Astrocyte (in vitro differentiated cells and primary cell): Measurements from ENCODE around the gene CPXM2. TPM values are rescaled to one million over a fixed set of nuclear protein-coding genes. Genes with fewer than 3 reads are reported as not detected.

Experiments
- DNase-seq: peaks from one replicate; pipeline ENCODE4 v3.0.0-alpha.2; 2010; ENCODE audit warnings: low read depth
- FAIRE-seq: peaks from 2 replicates; lab custom pipeline; 2011; peaks lifted over from hg19 to GRCh38; lab: Jason Lieb, UNC
- H2AFZ ChIP-seq: 2 replicates; pipeline ENCODE4 v1.6.0; 2012; ENCODE audit warnings: low read depth, low read length, inconsistent platforms
- H3K27ac ChIP-seq: 2 replicates; pipeline ENCODE4 v1.5.1; 2011; ENCODE audit warnings: low read depth, low read length, inconsistent platforms
- H3K27me3 ChIP-seq: 2 replicates; pipeline ENCODE4 v1.6.0; 2011; ENCODE audit warnings: low read length, inconsistent platforms; ENCODE audit not compliant: insufficient read depth
- H3K36me3 ChIP-seq: 2 replicates; pipeline ENCODE4 v1.5.1; 2011; ENCODE audit warnings: low read length, inconsistent platforms; ENCODE audit not compliant: insufficient read depth
- H3K4me1 ChIP-seq: 2 replicates; pipeline ENCODE4 v1.5.1; 2011; ENCODE audit warnings: low read length, inconsistent platforms; ENCODE audit not compliant: insufficient read depth
- H3K4me2 ChIP-seq: 2 replicates; pipeline ENCODE4 v1.6.0; 2012; ENCODE audit warnings: low read length, inconsistent platforms
- H3K4me3 ChIP-seq: 2 replicates; pipeline ENCODE4 v1.5.1; 2011; ENCODE audit warnings: low read depth, mild to moderate bottlenecking, low read length, inconsistent platforms; ENCODE audit not compliant: insufficient read depth
- H3K79me2 ChIP-seq: 2 replicates; pipeline ENCODE4 v1.6.0; 2012; ENCODE audit warnings: mild to moderate bottlenecking, low read length, inconsistent platforms; ENCODE audit not compliant: insufficient read depth
- H3K9ac ChIP-seq: 2 replicates; pipeline ENCODE4 v1.6.0; 2012; ENCODE audit warnings: mild to moderate bottlenecking, low read length, inconsistent platforms
- H3K9me3 ChIP-seq: 2 replicates; pipeline ENCODE4 v1.5.1; 2012; ENCODE audit warnings: low read depth, mild to moderate bottlenecking, low read length, inconsistent platforms; ENCODE audit not compliant: insufficient read depth
- H4K20me1 ChIP-seq: 2 replicates; pipeline ENCODE4 v1.6.0; 2012; ENCODE audit warnings: low read length, inconsistent platforms; ENCODE audit not compliant: insufficient read depth
- H3K27ac Mint-ChIP-seq: one replicate; pipeline ENCODE4 v1.8.0; 2021; ENCODE audit warnings: mild to moderate bottlenecking, mixed read lengths; ENCODE audit not compliant: unreplicated experiment
- H3K27me3 Mint-ChIP-seq: one replicate; pipeline ENCODE4 v1.8.0; 2021; ENCODE audit warnings: low read depth, mixed read lengths; ENCODE audit not compliant: unreplicated experiment
- H3K36me3 Mint-ChIP-seq: one replicate; pipeline ENCODE4 v1.8.0; 2021; ENCODE audit warnings: low read depth, mixed read lengths; ENCODE audit not compliant: unreplicated experiment
- H3K4me1 Mint-ChIP-seq: one replicate; pipeline ENCODE4 v1.8.0; 2021; ENCODE audit warnings: low read depth, mixed read lengths; ENCODE audit not compliant: unreplicated experiment
- H3K4me3 Mint-ChIP-seq: one replicate; pipeline ENCODE4 v1.8.0; 2021; ENCODE audit warnings: mild to moderate bottlenecking, moderate library complexity, mixed read lengths; ENCODE audit not compliant: unreplicated experiment
- H3K9me3 Mint-ChIP-seq: one replicate; pipeline ENCODE4 v1.8.0; 2021; ENCODE audit warnings: mild to moderate bottlenecking, mixed read lengths; ENCODE audit not compliant: unreplicated experiment
- EZH2 ChIP-seq: IDR thresholded peaks from 2 replicates; pipeline ENCODE4 v1.6.1; 2012; ENCODE audit warnings: mild to moderate bottlenecking, low read length, inconsistent platforms; ENCODE audit not compliant: insufficient read depth
- total RNA-seq: library from RNA; stranded (reverse); gene quantifications from 2 replicates; pipeline ENCODE4 v1.2.1, GENCODE V29; 2021
- TF ChIP-seq, protein P1 (sequence below): IDR thresholded peaks from 2 replicates; pipeline ENCODE4 v1.5.1; 2011; ENCODE audit warnings: low read depth, mild to moderate bottlenecking, inconsistent platforms, low read length, moderate library complexity; ENCODE audit not compliant: insufficient read depth

The CPXM2 gene
- total RNA-seq, 1 donor from 2014 or later, result 5.2 TPM

DNA sequence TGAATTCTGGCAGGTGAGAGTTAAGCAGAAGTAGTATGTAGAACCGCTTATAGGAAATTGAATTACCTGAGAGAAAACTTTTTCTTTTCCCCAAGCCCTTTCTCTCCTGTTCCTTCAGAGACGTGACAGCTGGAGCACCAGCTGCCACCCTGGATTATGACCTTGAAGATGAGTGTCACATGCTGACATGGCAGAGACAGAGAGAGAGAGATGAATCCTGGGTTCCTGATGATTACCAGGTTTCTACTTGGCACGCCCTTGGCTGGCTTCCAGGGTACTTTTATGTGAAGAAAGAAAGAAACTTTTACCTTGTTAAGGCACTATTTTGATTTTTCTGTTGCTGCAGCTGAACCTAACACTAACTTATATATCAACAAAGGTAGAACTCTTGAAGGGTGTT, 125.6 kb downstream of the CPXM2 start:
- Histone ChIP-seq H3K27ac (no peak overlapping the region), H3K4me3 (no peak overlapping the region), H3K79me2 (no peaks in the 10 kb centered on the region), H4K20me1 (no peaks in the 10 kb centered on the region), H3K4me2 (no peak overlapping the region), H3K4me1 (no peaks in the 10 kb centered on the region), H3K27me3 (no peaks in the 10 kb centered on the region), H3K9ac (no peak overlapping the region), H3K9me3 (no peaks in the 10 kb centered on the region), H3K36me3 (no peaks in the 10 kb centered on the region), H2AFZ (no peak overlapping the region)
- FAIRE-seq (no peak), DNase-seq (no peak)
- no peak overlapping the region for H3K27ac Mint-ChIP-seq
- H3K4me1 Mint-ChIP-seq, result no peaks in the 10 kb centered on the region
- TF ChIP-seq, protein P1, sequence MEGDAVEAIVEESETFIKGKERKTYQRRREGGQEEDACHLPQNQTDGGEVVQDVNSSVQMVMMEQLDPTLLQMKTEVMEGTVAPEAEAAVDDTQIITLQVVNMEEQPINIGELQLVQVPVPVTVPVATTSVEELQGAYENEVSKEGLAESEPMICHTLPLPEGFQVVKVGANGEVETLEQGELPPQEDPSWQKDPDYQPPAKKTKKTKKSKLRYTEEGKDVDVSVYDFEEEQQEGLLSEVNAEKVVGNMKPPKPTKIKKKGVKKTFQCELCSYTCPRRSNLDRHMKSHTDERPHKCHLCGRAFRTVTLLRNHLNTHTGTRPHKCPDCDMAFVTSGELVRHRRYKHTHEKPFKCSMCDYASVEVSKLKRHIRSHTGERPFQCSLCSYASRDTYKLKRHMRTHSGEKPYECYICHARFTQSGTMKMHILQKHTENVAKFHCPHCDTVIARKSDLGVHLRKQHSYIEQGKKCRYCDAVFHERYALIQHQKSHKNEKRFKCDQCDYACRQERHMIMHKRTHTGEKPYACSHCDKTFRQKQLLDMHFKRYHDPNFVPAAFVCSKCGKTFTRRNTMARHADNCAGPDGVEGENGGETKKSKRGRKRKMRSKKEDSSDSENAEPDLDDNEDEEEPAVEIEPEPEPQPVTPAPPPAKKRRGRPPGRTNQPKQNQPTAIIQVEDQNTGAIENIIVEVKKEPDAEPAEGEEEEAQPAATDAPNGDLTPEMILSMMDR, result no peak
- H3K27me3 Mint-ChIP-seq, result peaks cover 42% of the 10 kb centered on the region
- no peaks in the 10 kb centered on the region for H3K9me3 Mint-ChIP-seq
- no peak overlapping the region for H3K4me3 Mint-ChIP-seq
- peaks cover 4% of the 10 kb centered on the region for H3K36me3 Mint-ChIP-seq

DNA sequence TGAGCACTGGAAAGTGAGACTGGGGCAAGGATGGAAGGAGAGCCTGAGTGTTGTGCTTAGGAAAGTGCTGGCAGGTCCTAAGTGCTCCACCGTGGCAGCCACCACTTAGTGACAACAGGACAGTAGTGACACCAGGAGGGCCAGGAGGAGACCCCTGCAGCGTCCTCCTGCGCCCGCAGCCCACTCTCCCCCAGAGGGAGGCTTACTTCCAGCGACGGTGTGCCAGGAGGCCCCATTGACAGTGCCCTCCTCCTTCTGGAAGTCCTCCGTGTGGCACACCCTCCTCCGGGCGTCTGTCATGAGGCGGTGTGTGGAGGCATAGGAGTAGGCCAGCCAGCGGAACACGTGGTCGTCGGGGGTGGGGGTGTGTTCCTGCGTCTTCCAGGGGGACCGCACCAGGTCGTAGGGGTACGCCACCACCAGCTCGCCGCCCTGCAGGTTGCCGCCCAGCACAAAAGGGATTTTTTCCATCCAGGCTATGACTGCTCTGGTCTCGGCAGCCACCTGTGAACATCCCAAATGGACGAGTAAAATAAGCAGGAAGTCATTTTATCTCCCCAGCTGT, 129.9 kb downstream of the CPXM2 start:
- peaks cover 22% of the 10 kb centered on the region for H3K27me3 Mint-ChIP-seq
- peaks cover 3% of the 10 kb centered on the region for H3K4me1 Mint-ChIP-seq
- H3K27ac Mint-ChIP-seq, result no peak overlapping the region
- Histone ChIP-seq H3K36me3 (no peaks in the 10 kb centered on the region), H3K9ac (no peak overlapping the region), H2AFZ (no peak overlapping the region), H3K4me3 (no peak overlapping the region), H3K27ac (no peak overlapping the region), H4K20me1 (no peaks in the 10 kb centered on the region), H3K9me3 (peaks cover 6% of the 10 kb centered on the region), H3K4me2 (no peak overlapping the region), H3K4me1 (no peaks in the 10 kb centered on the region), H3K79me2 (no peaks in the 10 kb centered on the region), H3K27me3 (no peaks in the 10 kb centered on the region)
- no peaks in the 10 kb centered on the region for H3K9me3 Mint-ChIP-seq
- TF ChIP-seq EZH2, result no peak
- TF ChIP-seq, protein P1, result no peak
- DNase-seq, result no peak
- H3K36me3 Mint-ChIP-seq, result peaks cover 2% of the 10 kb centered on the region
- no peak overlapping the region for H3K4me3 Mint-ChIP-seq
- FAIRE-seq, result no peak

DNA sequence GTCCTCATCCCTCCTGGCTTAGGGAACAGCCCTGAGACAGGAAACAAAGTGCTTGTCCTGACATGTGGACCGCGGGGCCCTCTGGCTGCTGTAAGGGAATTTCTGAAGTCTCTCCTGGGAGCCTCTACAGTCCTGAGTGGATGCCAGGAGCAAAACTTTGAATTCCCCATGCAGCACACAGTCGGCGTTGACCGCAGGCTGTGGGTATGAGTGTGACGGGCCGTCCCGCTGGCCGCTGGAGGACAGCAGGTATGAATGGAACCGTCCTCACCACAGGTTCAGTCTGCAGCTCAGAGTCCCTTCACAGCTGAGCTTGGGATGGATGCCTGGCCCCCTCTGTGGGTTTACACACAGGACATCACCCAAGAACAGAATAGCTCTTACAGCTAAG, 130.6 kb downstream of the CPXM2 start:
- DNase-seq, result no peak
- no peaks in the 10 kb centered on the region for H3K27me3 ChIP-seq
- Mint-ChIP-seq H3K27ac (no peak overlapping the region), H3K4me3 (no peak overlapping the region), H3K27me3 (peaks cover 15% of the 10 kb centered on the region), H3K36me3 (peaks cover 2% of the 10 kb centered on the region), H3K4me1 (peaks cover 3% of the 10 kb centered on the region), H3K9me3 (no peaks in the 10 kb centered on the region)
- no peak for FAIRE-seq
- H3K4me3 ChIP-seq, result no peak overlapping the region
- H3K36me3 ChIP-seq, result no peaks in the 10 kb centered on the region
- H3K79me2 ChIP-seq, result no peaks in the 10 kb centered on the region
- H3K27ac ChIP-seq, result no peak overlapping the region
- H3K4me2 ChIP-seq, result no peak overlapping the region
- no peaks in the 10 kb centered on the region for H4K20me1 ChIP-seq
- no peak overlapping the region for H3K9ac ChIP-seq
- TF ChIP-seq, protein P1, result no peak
- no peak for TF ChIP-seq EZH2
- H3K4me1 ChIP-seq, result no peaks in the 10 kb centered on the region
- H2AFZ ChIP-seq, result no peak overlapping the region
- peaks cover 6% of the 10 kb centered on the region for H3K9me3 ChIP-seq
